HepG2 (cell line): ENCODE data around the gene S1PR2. TPM values are rescaled to one million over a fixed set of nuclear protein-coding genes. Genes with fewer than 3 reads are reported as not detected.
A peak's percentile ranks its signal among the peaks of the same experiment; 100 is the strongest.

Experiments used
- AKAP8 ChIP-seq: sonication (generic); formaldehyde crosslinking; IDR thresholded peaks from 2 replicates; pipeline ENCODE4 v1.5.1; 2020; ENCODE audit warnings: mild to moderate bottlenecking, missing genetic modification reagents
- ERF ChIP-seq: IDR thresholded peaks from 2 replicates; pipeline ENCODE4 v1.6.1; 2018; ENCODE audit warnings: missing biosample characterization, missing genetic modification reagents
- GATAD2A ChIP-seq: IDR thresholded peaks from 2 replicates; pipeline ENCODE4 v1.6.1; 2016
- HOXD1 ChIP-seq: sonication (generic); formaldehyde crosslinking; IDR thresholded peaks from 2 replicates; pipeline ENCODE4 v1.5.0; 2020; ENCODE audit warnings: missing genetic modification reagents
- IRX3 ChIP-seq: sonication (generic); formaldehyde crosslinking; IDR thresholded peaks from 2 replicates; pipeline ENCODE4 v1.8.1; 2023; ENCODE audit warnings: mild to moderate bottlenecking, low read depth, missing genetic modification reagents, borderline replicate concordance
- KMT2B ChIP-seq: IDR thresholded peaks from 2 replicates; pipeline ENCODE4 v1.6.1; 2016; ENCODE audit warnings: missing genetic modification reagents, missing compliant biosample characterization
- MAFF ChIP-seq: IDR thresholded peaks from 2 replicates; pipeline ENCODE4 v1.6.1; 2011; ENCODE audit warnings: low read depth, low read length, improper control_type of control experiment
- MTF1 ChIP-seq: sonication (generic); formaldehyde crosslinking; IDR thresholded peaks from 2 replicates; pipeline ENCODE4 v1.5.0; 2020; ENCODE audit warnings: missing genetic modification reagents
- NRL ChIP-seq: sonication (generic); formaldehyde crosslinking; IDR thresholded peaks from 2 replicates; pipeline ENCODE4 v1.5.0; 2020; ENCODE audit warnings: missing genetic modification reagents, mild to moderate bottlenecking, moderate library complexity, borderline replicate concordance
- RARG ChIP-seq: sonication (generic); formaldehyde crosslinking; IDR thresholded peaks from 2 replicates; pipeline ENCODE4 v1.4.0; 2020; ENCODE audit warnings: low read depth, mild to moderate bottlenecking, missing genetic modification reagents
- RORA ChIP-seq: sonication (generic); formaldehyde crosslinking; IDR thresholded peaks from 2 replicates; pipeline ENCODE4 v1.5.0; 2020; ENCODE audit warnings: mild to moderate bottlenecking, missing genetic modification reagents, moderate library complexity
- SALL2 ChIP-seq: sonication (generic); formaldehyde crosslinking; IDR thresholded peaks from 2 replicates; pipeline ENCODE4 v1.8.1; 2023; ENCODE audit warnings: mild to moderate bottlenecking, missing genetic modification reagents, inconsistent platforms
- SMAD1 ChIP-seq: sonication (generic); formaldehyde crosslinking; IDR thresholded peaks from 2 replicates; pipeline ENCODE4 v1.4.0; 2020; ENCODE audit warnings: missing genetic modification reagents, low read depth, mild to moderate bottlenecking, borderline replicate concordance
- SP2 ChIP-seq: sonication (generic); formaldehyde crosslinking; IDR thresholded peaks from 2 replicates; pipeline ENCODE4 v1.5.1; 2020; ENCODE audit warnings: mild to moderate bottlenecking, missing genetic modification reagents
- TRIM24 ChIP-seq: sonication (generic); formaldehyde crosslinking; IDR thresholded peaks from 2 replicates; pipeline ENCODE4 v1.8.0; 2022; ENCODE audit warnings: mild to moderate bottlenecking, missing genetic modification reagents
- ZEB1 ChIP-seq: IDR thresholded peaks from 2 replicates; pipeline ENCODE4 v1.6.1; 2012; ENCODE audit warnings: mild to moderate bottlenecking, low read depth, inconsistent platforms; ENCODE audit not compliant: insufficient replicate concordance
- ZNF160 ChIP-seq: sonication (generic); formaldehyde crosslinking; IDR thresholded peaks from 2 replicates; pipeline ENCODE4 v1.8.0; 2022; ENCODE audit warnings: mild to moderate bottlenecking, inconsistent platforms, missing genetic modification reagents
- ZNF276 ChIP-seq: sonication (generic); formaldehyde crosslinking; IDR thresholded peaks from 2 replicates; pipeline ENCODE4 v1.4.0; 2020; ENCODE audit warnings: mild to moderate bottlenecking, low read depth, missing genetic modification reagents
- ZNF292 ChIP-seq: sonication (generic); formaldehyde crosslinking; IDR thresholded peaks from 2 replicates; pipeline ENCODE4 v1.8.1; 2022; ENCODE audit warnings: mild to moderate bottlenecking, low read depth, missing genetic modification reagents, borderline replicate concordance
- ZNF326 ChIP-seq: sonication (generic); formaldehyde crosslinking; IDR thresholded peaks from 2 replicates; pipeline ENCODE4 v1.4.0; 2020; ENCODE audit warnings: missing genetic modification reagents, borderline replicate concordance
- ZNF510 ChIP-seq: sonication (generic); formaldehyde crosslinking; IDR thresholded peaks from 2 replicates; pipeline ENCODE4 v1.4.0; 2020; ENCODE audit warnings: low read depth, mild to moderate bottlenecking, missing genetic modification reagents
- ZNF777 ChIP-seq: sonication (generic); formaldehyde crosslinking; IDR thresholded peaks from 2 replicates; pipeline ENCODE4 v1.4.0; 2020; ENCODE audit warnings: missing genetic modification reagents
- ZNF784 ChIP-seq: sonication (generic); formaldehyde crosslinking; IDR thresholded peaks from 2 replicates; pipeline ENCODE4 v1.5.1; 2020; ENCODE audit warnings: missing genetic modification reagents, mild to moderate bottlenecking, borderline replicate concordance
- ZNF883 ChIP-seq: sonication (generic); formaldehyde crosslinking; IDR thresholded peaks from 2 replicates; pipeline ENCODE4 v1.5.1; 2020; ENCODE audit warnings: mild to moderate bottlenecking, missing genetic modification reagents; ENCODE audit errors: not compliant biosample characterization
- polyA plus RNA-seq, 8 experiments: library from polyadenylated mRNA; depleted of rRNA in 3 of 8; stranded (reverse) in 7 of 8; unstranded in 1 of 8; fragments of >200 nt; fragmentation: Illumina TruSeq in 4 of 8; extraction: Trizol in 4 of 8; gene quantifications; 2 replicates each; pipeline versions ENCODE4 v1.2.1 to v1.2.3, GENCODE V29; 2011 to 2016; ENCODE audit warnings: low read depth in 4 of 8, missing spikeins in 1 of 8, mixed read lengths in 1 of 8; ENCODE audit not compliant: insufficient read depth in 1 of 8
- total RNA-seq, 5 experiments: library from RNA; depleted of rRNA; stranded (reverse); fragments of >200 nt; fragmentation: Illumina TruSeq; extraction: Trizol; gene quantifications; 2 replicates each; pipeline ENCODE4 v1.2.3, GENCODE V29; 2016; ENCODE audit warnings: low read depth in 1 of 5
- TF ChIP-seq, protein P1 (sequence below): sonication (generic); formaldehyde crosslinking; IDR thresholded peaks from 2 replicates; pipeline ENCODE4 v1.5.1; 2020; ENCODE audit warnings: missing genetic modification reagents, mild to moderate bottlenecking, borderline replicate concordance

The S1PR2 gene
- total and polyA plus RNA-seq, 2 of the 13 experiments (the other 11 are each of a cell fraction or from before 2014, with no cell fraction given), result 0.91 to 1.3 TPM

- TF ChIP-seq ERF (CRISPR knock-in tag) (no peak), ZNF510 (CRISPR knock-in tag) (0 out of 2 replicates have a peak, but pooled peaks have one; percentile 49), RORA (CRISPR knock-in tag) (no peak), KMT2B (CRISPR knock-in tag) (peak; percentile 97), SMAD1 (CRISPR knock-in tag) (peak; percentile 93; the same call in 1 of the 2 replicates), TRIM24 (no peak), RARG (no peak), MAFF (no peak), SALL2 (CRISPR knock-in tag) (peak; percentile 84), AKAP8 (CRISPR knock-in tag) (0 out of 2 replicates have a peak, but pooled peaks have one; percentile 67), MTF1 (CRISPR knock-in tag) (0 out of 2 replicates have a peak, but pooled peaks have one; percentile 30), ZNF777 (CRISPR knock-in tag) (peak; percentile 71), ZNF883 (CRISPR knock-in tag) (peak; percentile 81), ZNF160 (peak; percentile 89; the same call in 1 of the 2 replicates), HOXD1 (CRISPR knock-in tag) (peak; percentile 82), GATAD2A (CRISPR knock-in tag) (peak; percentile 52; the same call in 1 of the 2 replicates), ZNF292 (CRISPR knock-in tag) (no peak), IRX3 (peak; percentile 74; the same call in 1 of the 2 replicates), ZNF276 (CRISPR knock-in tag) (no peak), SP2 (CRISPR knock-in tag) (peak; percentile 88), ZNF784 (peak; percentile 91), ZEB1 (no peak), NRL (CRISPR knock-in tag) (peak; percentile 79; the same call in 1 of the 2 replicates), ZNF326 (no peak)
- TF ChIP-seq, protein P1, sequence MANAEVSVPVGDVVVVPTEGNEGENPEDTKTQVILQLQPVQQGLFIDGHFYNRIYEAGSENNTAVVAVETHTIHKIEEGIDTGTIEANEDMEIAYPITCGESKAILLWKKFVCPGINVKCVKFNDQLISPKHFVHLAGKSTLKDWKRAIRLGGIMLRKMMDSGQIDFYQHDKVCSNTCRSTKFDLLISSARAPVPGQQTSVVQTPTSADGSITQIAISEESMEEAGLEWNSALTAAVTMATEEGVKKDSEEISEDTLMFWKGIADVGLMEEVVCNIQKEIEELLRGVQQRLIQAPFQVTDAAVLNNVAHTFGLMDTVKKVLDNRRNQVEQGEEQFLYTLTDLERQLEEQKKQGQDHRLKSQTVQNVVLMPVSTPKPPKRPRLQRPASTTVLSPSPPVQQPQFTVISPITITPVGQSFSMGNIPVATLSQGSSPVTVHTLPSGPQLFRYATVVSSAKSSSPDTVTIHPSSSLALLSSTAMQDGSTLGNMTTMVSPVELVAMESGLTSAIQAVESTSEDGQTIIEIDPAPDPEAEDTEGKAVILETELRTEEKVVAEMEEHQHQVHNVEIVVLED, result peak; percentile 91
These were observed 20.9 kb upstream of the S1PR2 start, which contains the start of gene MRPL4 (continued) for GRCh38 chr19:10251792-10252694.
